IPS-11a (cell line): ENCODE results near the gene TFAP2E.
"Not testable (repeated sequence)": the region's sequence is repeated elsewhere in the genome, so short reads cannot be mapped to it uniquely, and the experiment has no call there.

Source experiments
- H3K4me3 ChIP-seq: one replicate; pipeline ENCODE4 v1.5.1; 2013; ENCODE audit warnings: low read depth, low read length, control low read depth

The TFAP2E gene

GRCh38 chr1:35571263-35571662 is 1.9 kb upstream of the TFAP2E start:
- H3K4me3 ChIP-seq = no peak overlapping the region

GRCh38 chr1:35572296-35572695 is 818 bp upstream of the TFAP2E start:
- no peak overlapping the region for H3K4me3 ChIP-seq

DNA sequence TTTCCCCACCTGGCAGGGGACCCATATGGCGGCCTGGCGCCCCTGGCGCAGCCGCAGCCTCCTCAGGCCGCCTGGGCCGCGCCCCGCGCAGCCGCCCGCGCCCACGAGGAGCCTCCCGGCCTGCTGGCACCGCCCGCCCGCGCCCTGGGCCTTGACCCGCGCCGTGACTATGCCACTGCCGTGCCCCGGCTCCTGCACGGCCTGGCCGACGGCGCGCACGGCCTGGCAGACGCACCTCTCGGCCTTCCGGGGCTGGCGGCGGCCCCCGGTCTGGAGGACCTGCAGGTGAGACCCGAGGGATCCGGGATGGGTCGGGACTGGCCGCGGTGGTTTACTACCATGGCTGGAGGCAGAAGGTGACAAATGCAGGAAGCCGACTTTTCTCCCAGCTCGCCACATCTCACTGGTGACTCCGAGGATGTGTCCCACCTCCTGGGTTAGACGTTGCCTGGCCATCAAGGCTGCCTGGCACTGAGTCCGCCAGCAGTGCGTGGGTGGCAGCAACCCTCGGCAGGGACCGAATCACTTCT is 1.1 kb downstream of the TFAP2E start:
- H3K4me3 ChIP-seq = no peak overlapping the region

DNA sequence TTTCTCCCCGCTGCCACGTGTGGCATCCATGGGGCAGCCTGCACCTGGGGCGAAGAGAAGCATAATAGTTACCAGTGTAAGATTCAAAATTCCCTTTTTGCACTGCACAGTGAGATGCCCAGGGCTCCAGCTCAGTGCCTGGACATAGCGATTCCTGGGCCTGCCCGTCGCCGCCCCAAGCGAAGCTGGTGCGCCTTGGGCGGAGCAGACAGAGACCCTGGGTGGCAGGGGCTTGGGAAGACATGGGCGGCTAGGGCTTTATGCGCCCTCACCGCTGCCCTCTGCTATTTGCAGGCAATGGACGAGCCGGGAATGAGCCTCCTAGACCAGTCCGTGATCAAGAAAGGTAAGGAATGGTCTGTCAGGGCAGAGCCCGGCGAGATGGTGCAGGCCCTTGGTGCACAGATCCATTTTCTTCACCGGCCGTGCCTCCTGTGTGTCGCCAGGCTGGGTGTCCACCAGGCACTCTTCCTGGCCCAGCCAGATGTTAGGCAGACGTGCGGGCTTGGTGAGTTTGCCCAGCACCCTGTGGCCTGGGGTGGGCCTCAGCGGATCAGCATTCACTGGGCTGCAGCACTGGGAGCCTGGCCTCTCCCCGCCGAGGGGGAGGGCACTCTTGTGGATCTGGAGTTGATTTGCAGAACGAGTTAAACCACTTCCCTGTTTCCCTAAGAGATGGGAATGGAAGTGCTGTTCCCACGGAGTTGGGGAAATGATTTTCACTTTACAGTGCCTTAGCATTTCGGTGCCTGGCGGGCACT is 1.7 kb downstream of the TFAP2E start:
- H3K4me3 ChIP-seq = no peak overlapping the region

DNA sequence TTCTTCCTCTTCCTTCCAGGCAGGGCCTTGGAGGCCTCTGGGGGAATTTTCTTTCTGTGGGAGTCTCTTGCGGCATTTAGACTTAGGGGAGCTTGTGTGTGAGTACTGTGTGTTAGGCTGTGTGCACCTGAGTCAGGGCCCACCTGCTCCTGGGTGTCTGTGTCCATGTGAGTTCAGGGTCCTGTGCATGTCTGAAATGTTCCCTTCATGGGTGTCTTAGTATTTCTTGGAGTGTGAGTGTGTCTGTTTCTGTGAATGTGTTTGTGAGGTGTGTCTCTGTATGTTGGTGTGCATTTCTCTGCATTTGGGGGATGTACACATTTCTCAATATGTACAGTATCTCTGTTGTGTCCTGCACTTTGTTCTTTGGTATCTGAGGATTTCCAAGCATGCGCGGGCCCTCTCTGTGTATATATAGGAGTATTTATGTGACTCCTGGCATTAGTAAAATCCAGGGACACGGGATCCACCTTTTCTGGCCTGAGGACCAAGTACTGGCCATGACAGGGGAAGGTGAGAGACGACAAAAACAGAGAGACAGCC is 2.4 kb downstream of the TFAP2E start:
- no peak overlapping the region for H3K4me3 ChIP-seq

GRCh38 chr1:35576061-35576765 is 3.1 kb downstream of the TFAP2E start:
- H3K4me3 ChIP-seq = no peak overlapping the region

- not testable (repeated sequence) for H3K4me3 ChIP-seq
These were observed 3.6 kb downstream of the TFAP2E start for GRCh38 chr1:35576766-35577070.

DNA sequence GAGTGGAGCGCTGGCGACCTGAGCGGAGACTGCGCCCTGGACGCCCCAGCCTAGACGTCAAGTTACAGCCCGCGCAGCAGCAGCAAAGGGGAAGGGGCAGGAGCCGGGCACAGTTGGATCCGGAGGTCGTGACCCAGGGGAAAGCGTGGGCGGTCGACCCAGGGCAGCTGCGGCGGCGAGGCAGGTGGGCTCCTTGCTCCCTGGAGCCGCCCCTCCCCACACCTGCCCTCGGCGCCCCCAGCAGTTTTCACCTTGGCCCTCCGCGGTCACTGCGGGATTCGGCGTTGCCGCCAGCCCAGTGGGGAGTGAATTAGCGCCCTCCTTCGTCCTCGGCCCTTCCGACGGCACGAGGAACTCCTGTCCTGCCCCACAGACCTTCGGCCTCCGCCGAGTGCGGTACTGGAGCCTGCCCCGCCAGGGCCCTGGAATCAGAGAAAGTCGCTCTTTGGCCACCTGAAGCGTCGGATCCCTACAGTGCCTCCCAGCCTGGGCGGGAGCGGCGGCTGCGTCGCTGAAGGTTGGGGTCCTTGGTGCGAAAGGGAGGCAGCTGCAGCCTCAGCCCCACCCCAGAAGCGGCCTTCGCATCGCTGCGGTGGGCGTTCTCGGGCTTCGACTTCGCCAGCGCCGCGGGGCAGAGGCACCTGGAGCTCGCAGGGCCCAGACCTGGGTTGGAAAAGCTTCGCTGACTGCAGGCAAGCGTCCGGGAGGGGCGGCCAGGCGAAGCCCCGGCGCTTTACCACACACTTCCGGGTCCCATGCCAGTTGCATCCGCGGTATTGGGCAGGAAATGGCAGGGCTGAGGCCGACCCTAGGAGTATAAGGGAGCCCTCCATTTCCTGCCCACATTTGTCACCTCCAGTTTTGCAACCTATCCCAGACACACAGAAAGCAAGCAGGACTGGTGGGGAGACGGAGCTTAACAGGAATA is 4.2 kb downstream of the TFAP2E start:
- peak overlapping the region; percentile 37 for H3K4me3 ChIP-seq

DNA sequence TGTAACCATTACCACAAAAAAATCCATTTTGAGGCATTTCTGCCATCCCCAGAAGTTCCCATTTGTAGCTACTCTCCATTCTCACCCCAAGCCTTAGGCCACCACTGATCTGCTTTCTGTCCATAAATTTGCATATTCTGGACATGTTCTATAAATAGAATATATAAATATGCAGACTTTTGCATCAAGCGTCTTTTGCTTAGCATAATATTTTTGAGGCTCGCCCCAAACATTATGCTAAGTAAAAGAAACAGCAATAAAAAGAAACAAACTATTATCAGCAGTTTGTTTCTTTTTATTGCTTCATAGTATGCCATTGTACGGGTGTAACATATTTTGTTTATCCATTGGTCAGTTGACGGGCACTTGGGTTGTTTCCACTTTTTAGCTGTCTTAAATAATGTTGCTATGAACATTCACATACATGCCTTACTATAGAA is 7.9 kb downstream of the TFAP2E start:
- no peak overlapping the region for H3K4me3 ChIP-seq

DNA sequence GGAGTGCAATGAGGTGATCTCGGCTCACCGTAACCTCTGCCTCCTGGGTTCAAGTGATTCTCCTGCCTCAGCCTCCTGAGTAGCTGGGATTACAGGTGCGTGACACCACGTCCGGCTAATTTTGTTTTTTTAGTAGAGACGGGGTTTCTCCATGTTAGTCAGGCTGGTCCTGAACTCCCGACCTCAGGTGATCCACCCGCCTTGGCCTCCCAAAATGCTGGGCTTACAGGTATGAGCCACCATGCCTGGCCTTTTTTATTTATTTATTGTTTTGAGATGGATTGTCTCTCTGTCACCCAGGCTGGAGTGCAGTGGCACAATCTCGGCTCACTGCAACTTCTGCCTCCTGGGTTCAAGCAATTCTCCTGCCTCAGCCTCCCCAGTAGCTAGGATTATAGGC is 8.5 kb downstream of the TFAP2E start:
- not testable (repeated sequence) for H3K4me3 ChIP-seq

DNA sequence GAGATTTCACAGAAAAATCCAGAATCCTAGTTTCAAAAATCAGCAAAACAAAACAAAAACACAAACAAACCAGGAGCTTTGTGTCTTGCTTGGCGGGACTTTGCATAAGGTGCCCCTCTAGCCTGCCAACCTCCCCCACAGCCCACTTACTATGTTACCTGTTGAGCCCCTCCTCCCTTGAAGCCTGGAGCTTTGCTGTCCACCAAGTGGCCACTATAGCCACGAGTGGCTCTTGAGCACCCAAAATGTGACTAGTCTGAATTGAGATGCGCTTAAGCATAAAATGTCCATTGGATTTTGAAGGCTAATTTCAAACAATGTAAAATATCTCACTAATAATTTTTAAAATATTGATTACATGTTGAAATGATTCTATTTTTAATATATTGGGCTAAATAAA is 12.2 kb downstream of the TFAP2E start:
- H3K4me3 ChIP-seq = no peak overlapping the region

DNA sequence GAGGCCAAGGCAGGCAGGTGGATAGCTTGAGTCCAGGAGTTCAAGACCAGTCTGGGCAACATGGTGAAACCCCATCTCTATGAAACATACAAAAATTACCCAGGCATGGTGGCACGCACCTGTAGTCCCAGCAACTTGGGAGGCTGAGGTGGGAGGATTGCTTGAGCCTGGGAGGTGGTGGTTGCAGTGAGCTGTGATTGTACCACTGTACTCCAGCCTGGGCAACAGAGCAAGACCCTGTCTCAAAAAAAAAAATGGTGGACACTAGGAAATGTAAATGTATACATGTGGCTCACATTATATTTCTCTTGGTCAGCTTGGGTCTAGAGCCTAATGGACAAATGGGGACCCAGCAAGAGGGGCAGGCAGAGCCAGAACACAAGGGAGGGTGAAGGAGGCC is 12.7 kb downstream of the TFAP2E start:
- H3K4me3 ChIP-seq = not testable (repeated sequence)

DNA sequence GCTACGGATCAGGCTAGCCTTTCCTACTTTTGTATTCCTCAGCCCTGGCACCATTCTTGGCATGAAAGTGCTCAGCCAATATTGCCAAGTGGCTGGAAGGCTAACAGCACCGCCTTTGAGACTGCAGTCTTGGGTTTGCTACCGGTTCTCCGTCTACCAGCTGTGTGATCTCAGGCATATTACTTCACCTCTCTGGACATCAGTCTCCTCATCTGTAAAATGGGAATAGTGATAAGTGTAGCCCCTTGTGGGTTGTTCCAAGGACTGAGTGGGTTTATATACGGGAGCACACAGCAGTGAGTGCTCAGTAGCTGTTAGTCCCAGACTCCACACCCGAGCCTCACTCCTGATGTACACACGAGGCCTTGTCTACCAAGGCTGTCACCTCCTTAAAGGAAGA is 13.7 kb downstream of the TFAP2E start:
- no peak overlapping the region for H3K4me3 ChIP-seq

DNA sequence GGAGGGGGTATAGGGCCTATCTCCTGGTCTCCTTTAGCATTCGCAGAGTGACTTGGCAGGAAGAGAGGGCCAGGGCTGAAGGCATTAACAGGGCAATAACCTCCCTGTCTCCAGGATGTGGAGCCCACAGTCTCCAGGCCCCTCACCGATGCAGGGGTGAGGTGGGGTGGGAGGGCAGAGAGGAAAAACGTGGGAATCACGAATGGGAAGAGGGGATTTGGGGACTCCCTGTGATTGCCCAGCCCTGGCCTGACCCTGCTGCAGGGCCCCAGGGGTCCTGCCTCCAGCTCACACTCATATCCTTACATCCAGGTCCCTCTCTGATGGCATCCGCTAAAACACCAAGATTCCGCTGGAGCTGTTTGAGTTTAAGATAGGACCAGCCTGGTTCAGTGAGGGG is 14.6 kb downstream of the TFAP2E start:
- no peak overlapping the region for H3K4me3 ChIP-seq

GRCh38 chr1:35588197-35588910 is 15.2 kb downstream of the TFAP2E start:
- H3K4me3 ChIP-seq = no peak overlapping the region

DNA sequence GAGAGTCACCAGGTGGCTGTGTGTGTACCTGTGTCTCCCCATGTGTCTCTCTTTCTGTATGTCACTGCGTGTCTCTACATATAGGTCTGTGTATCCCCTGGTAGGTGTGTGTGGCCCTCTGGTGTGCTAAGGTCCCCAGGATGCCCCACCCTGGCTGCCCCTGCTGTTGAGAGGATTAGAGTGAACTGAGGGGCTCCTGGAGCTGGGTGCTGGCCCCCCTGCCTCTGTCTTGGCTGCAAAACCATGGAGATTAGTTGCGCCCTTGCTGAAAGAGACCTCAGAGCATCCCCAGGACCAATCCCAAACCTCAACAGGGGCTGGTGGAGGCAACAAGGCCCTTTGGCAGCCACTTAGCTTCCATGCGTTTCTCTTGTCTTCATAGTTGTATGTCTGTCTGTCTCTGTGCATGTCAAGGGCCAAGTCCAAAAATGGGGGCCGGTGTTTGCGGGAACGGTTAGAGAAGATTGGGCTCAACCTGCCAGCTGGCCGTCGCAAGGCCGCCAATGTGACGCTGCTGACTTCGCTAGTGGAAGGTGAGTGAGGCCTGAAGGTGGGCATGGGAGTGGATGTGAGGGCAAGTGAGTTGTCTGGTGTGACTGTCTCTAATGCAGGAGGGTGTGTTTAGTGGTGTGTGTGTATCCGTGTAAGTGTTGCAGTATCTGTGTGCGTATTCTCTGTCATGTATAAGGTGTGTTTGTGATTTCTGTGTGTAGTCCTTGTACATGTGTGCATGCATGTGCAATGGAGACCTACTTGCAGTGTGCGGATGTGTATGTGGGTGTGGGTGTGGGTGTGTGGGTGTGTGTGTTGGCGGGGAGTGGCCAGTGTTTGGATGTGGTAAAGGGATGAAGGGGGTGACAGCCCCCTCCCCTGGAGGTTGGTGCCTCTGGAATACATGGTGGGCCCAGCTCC is 16.7 kb downstream of the TFAP2E start:
- no peak overlapping the region for H3K4me3 ChIP-seq

DNA sequence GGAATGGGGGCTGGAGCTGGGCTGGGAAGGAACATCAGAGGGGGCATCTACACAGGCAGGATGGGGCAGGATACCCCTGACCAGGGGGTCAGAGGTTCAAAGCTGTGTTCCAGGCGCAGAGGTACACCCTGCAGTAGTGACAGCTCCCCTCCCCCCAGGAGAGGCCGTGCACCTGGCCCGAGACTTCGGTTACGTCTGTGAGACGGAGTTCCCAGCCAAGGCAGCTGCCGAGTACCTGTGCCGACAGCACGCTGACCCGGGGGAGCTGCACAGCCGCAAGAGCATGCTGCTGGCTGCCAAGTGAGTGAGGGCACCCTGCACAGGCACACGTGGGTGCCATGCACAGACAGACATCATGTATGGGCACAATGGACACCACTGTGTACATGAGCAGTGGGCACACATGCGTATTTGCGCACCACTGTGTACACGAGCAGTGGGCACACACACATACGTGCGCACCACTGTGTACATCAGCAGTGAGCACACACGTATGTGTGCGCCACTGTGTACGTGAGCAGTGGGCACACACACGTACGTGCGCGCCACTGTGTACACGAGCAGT is 17.4 kb downstream of the TFAP2E start:
- H3K4me3 ChIP-seq = no peak overlapping the region

DNA sequence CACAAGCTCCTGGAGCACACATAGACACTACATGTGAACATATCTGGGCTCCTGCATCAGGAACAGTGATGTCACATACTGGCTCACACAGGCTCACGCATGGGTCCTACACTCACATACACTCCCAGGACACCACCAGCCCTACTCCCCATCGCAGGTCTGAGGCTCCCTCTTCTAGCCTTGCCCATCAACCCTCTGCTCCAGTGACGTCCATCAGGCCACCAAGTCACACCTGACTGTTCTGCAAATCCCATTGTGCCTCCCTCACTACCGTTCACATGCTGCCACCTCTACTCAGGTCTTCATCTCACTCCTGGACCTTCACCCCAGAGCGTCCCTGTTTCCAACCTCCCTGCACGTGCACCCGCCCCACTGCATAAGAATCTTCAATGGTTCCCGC is 18.1 kb downstream of the TFAP2E start:
- H3K4me3 ChIP-seq = no peak overlapping the region
